Measurements from ENCODE around the gene TEF. TPM values are rescaled to one million over a fixed set of nuclear protein-coding genes. Genes with fewer than 3 reads are reported as not detected.

Gene TEF
- total RNA-seq, 1 donor from 2014 or later = 13.9 TPM

GRCh38 chr22:41341990-41342389 is 39.8 kb upstream of the TEF start:
- H3K4me3 Mint-ChIP-seq (ENCODE audit: unreplicated experiment) = no peak overlapping the region
- peaks cover 2% of the 10 kb centered on the region for H3K27me3 Mint-ChIP-seq (ENCODE audit: unreplicated experiment)
- H3K36me3 Mint-ChIP-seq (ENCODE audit: unreplicated experiment) = no peaks in the 10 kb centered on the region
- H3K4me1 Mint-ChIP-seq (ENCODE audit: low read depth, unreplicated experiment) = no peaks in the 10 kb centered on the region
- TF ChIP-seq CTCF (IDR thresholded peaks at IDR 0.05; ENCODE audit: partially characterized antibody, unreplicated experiment) = no peak
- no peak overlapping the region for H3K27ac Mint-ChIP-seq (ENCODE audit: unreplicated experiment)
- no peak for DNase-seq
- H3K9me3 Mint-ChIP-seq (ENCODE audit: unreplicated experiment) = no peaks in the 10 kb centered on the region

- no peak overlapping the region for H3K27ac Mint-ChIP-seq (ENCODE audit: unreplicated experiment)
- H3K4me3 Mint-ChIP-seq (ENCODE audit: unreplicated experiment) = no peak overlapping the region
- peaks cover 2% of the 10 kb centered on the region for H3K9me3 Mint-ChIP-seq (ENCODE audit: unreplicated experiment)
- TF ChIP-seq CTCF (IDR thresholded peaks at IDR 0.05; ENCODE audit: partially characterized antibody, unreplicated experiment) = no peak
- H3K36me3 Mint-ChIP-seq (ENCODE audit: unreplicated experiment) = no peaks in the 10 kb centered on the region
- peaks cover 2% of the 10 kb centered on the region for H3K27me3 Mint-ChIP-seq (ENCODE audit: unreplicated experiment)
- DNase-seq = no peak
- no peaks in the 10 kb centered on the region for H3K4me1 Mint-ChIP-seq (ENCODE audit: low read depth, unreplicated experiment)
These were observed 38.4 kb upstream of the TEF start for GRCh38 chr22:41343300-41343699.

GRCh38 chr22:41343717-41344116 is 38.0 kb upstream of the TEF start:
- Mint-ChIP-seq H3K27me3 (ENCODE audit: unreplicated experiment) (peaks cover 2% of the 10 kb centered on the region), H3K4me3 (ENCODE audit: unreplicated experiment) (no peak overlapping the region), H3K27ac (ENCODE audit: unreplicated experiment) (no peak overlapping the region), H3K4me1 (ENCODE audit: low read depth, unreplicated experiment) (no peaks in the 10 kb centered on the region), H3K36me3 (ENCODE audit: unreplicated experiment) (no peaks in the 10 kb centered on the region), H3K9me3 (ENCODE audit: unreplicated experiment) (peaks cover 4% of the 10 kb centered on the region)
- no peak for TF ChIP-seq CTCF (IDR thresholded peaks at IDR 0.05; ENCODE audit: partially characterized antibody, unreplicated experiment)
- no peak for DNase-seq

GRCh38 chr22:41344189-41344788 is 37.5 kb upstream of the TEF start:
- no peak for DNase-seq
- H3K4me3 Mint-ChIP-seq (ENCODE audit: unreplicated experiment) = no peak overlapping the region
- H3K27ac Mint-ChIP-seq (ENCODE audit: unreplicated experiment) = no peak overlapping the region
- peaks cover 4% of the 10 kb centered on the region for H3K9me3 Mint-ChIP-seq (ENCODE audit: unreplicated experiment)
- TF ChIP-seq CTCF (IDR thresholded peaks at IDR 0.05; ENCODE audit: partially characterized antibody, unreplicated experiment) = no peak
- H3K4me1 Mint-ChIP-seq (ENCODE audit: low read depth, unreplicated experiment) = no peaks in the 10 kb centered on the region
- peaks cover 2% of the 10 kb centered on the region for H3K27me3 Mint-ChIP-seq (ENCODE audit: unreplicated experiment)
- H3K36me3 Mint-ChIP-seq (ENCODE audit: unreplicated experiment) = no peaks in the 10 kb centered on the region

- Mint-ChIP-seq H3K9me3 (ENCODE audit: unreplicated experiment) (peaks cover 4% of the 10 kb centered on the region), H3K27ac (ENCODE audit: unreplicated experiment) (no peak overlapping the region), H3K4me1 (ENCODE audit: low read depth, unreplicated experiment) (no peaks in the 10 kb centered on the region), H3K36me3 (ENCODE audit: unreplicated experiment) (peaks cover 7% of the 10 kb centered on the region), H3K4me3 (ENCODE audit: unreplicated experiment) (no peak overlapping the region), H3K27me3 (ENCODE audit: unreplicated experiment) (peaks cover 2% of the 10 kb centered on the region)
- no peak for TF ChIP-seq CTCF (IDR thresholded peaks at IDR 0.05; ENCODE audit: partially characterized antibody, unreplicated experiment)
- DNase-seq = no peak
These were observed 35.9 kb upstream of the TEF start for GRCh38 chr22:41345807-41346335.

Data from glutamatergic neuron (in vitro differentiated cells).